Measurements from ENCODE around the gene INSIG2.
"Not testable (repeated sequence)": the region's sequence is repeated elsewhere in the genome, so short reads cannot be mapped to it uniquely, and the experiment has no call there.

INSIG2 gene

GRCh38 chr2:118090387-118091139, 2.3 kb downstream of the INSIG2 start:
- ATAC-seq (ENCODE audit: low read depth) (no peak), DNase-seq (ENCODE audit: low spot score) (no peak)
- H3K4me3 ChIP-seq (ENCODE audit: severe bottlenecking): peak overlapping the region; percentile 45
- peaks cover 26% of the 10 kb centered on the region for H3K4me1 ChIP-seq (ENCODE audit: insufficient read depth, poor library complexity, severe bottlenecking)
- no peaks in the 10 kb centered on the region for H3K9me3 ChIP-seq (ENCODE audit: severe bottlenecking)
- H3K27ac ChIP-seq (ENCODE audit: poor library complexity, severe bottlenecking): peak overlapping the region; percentile 63
- no peak for TF ChIP-seq CTCF (IDR thresholded peaks at IDR 0.05; ENCODE audit: poor library complexity, severe bottlenecking)
- H3K36me3 ChIP-seq (ENCODE audit: low read depth): 0 out of 2 replicates have a peak, but pooled peaks cover 12% of the 10 kb centered on the region
- H3K27me3 ChIP-seq (ENCODE audit: insufficient read depth, poor library complexity, severe bottlenecking): no peaks in the 10 kb centered on the region

GRCh38 chr2:118091140-118091478, 2.8 kb downstream of the INSIG2 start:
- DNase-seq (ENCODE audit: low spot score) (no peak), ATAC-seq (ENCODE audit: low read depth) (no peak)
- H3K4me3 ChIP-seq (ENCODE audit: severe bottlenecking): no peak overlapping the region
- no peak for TF ChIP-seq CTCF (IDR thresholded peaks at IDR 0.05; ENCODE audit: poor library complexity, severe bottlenecking)
- H3K27me3 ChIP-seq (ENCODE audit: insufficient read depth, poor library complexity, severe bottlenecking): no peaks in the 10 kb centered on the region
- peaks cover 30% of the 10 kb centered on the region for H3K4me1 ChIP-seq (ENCODE audit: insufficient read depth, poor library complexity, severe bottlenecking)
- H3K36me3 ChIP-seq (ENCODE audit: low read depth): peaks cover 13% of the 10 kb centered on the region
- H3K9me3 ChIP-seq (ENCODE audit: severe bottlenecking): no peaks in the 10 kb centered on the region
- no peak overlapping the region for H3K27ac ChIP-seq (ENCODE audit: poor library complexity, severe bottlenecking)

GRCh38 chr2:118091631-118092030, 3.4 kb downstream of the INSIG2 start:
- no peak overlapping the region for H3K27ac ChIP-seq (ENCODE audit: poor library complexity, severe bottlenecking)
- DNase-seq (ENCODE audit: low spot score): no peak
- peaks cover 31% of the 10 kb centered on the region for H3K4me1 ChIP-seq (ENCODE audit: insufficient read depth, poor library complexity, severe bottlenecking)
- H3K9me3 ChIP-seq (ENCODE audit: severe bottlenecking): no peaks in the 10 kb centered on the region
- no peak overlapping the region for H3K4me3 ChIP-seq (ENCODE audit: severe bottlenecking)
- H3K27me3 ChIP-seq (ENCODE audit: insufficient read depth, poor library complexity, severe bottlenecking): no peaks in the 10 kb centered on the region
- ATAC-seq (ENCODE audit: low read depth): no peak
- no peak for TF ChIP-seq CTCF (IDR thresholded peaks at IDR 0.05; ENCODE audit: poor library complexity, severe bottlenecking)
- peaks cover 18% of the 10 kb centered on the region for H3K36me3 ChIP-seq (ENCODE audit: low read depth)

- not testable (repeated sequence) for H3K9me3 ChIP-seq (ENCODE audit: severe bottlenecking); H3K27ac ChIP-seq (ENCODE audit: poor library complexity, severe bottlenecking); DNase-seq (ENCODE audit: low spot score); H3K27me3 ChIP-seq (ENCODE audit: insufficient read depth, poor library complexity, severe bottlenecking); ATAC-seq (ENCODE audit: low read depth); H3K4me3 ChIP-seq (ENCODE audit: severe bottlenecking)
- Histone ChIP-seq H3K36me3 (ENCODE audit: low read depth) (peaks cover 35% of the 10 kb centered on the region), H3K4me1 (ENCODE audit: insufficient read depth, poor library complexity, severe bottlenecking) (peaks cover 47% of the 10 kb centered on the region)
Measured at GRCh38 chr2:118094102-118094501, 5.8 kb downstream of the INSIG2 start.

- no peaks in the 10 kb centered on the region for H3K27me3 ChIP-seq (ENCODE audit: insufficient read depth, poor library complexity, severe bottlenecking)
- no peak overlapping the region for H3K4me3 ChIP-seq (ENCODE audit: severe bottlenecking)
- H3K27ac ChIP-seq (ENCODE audit: poor library complexity, severe bottlenecking): peak overlapping the region; percentile 42
- no peaks in the 10 kb centered on the region for H3K9me3 ChIP-seq (ENCODE audit: severe bottlenecking)
- ATAC-seq (ENCODE audit: low read depth) (no peak), DNase-seq (ENCODE audit: low spot score) (no peak)
- no peak for TF ChIP-seq CTCF (IDR thresholded peaks at IDR 0.05; ENCODE audit: poor library complexity, severe bottlenecking)
- peaks cover 36% of the 10 kb centered on the region for H3K36me3 ChIP-seq (ENCODE audit: low read depth)
- H3K4me1 ChIP-seq (ENCODE audit: insufficient read depth, poor library complexity, severe bottlenecking): peaks cover 47% of the 10 kb centered on the region
Measured at GRCh38 chr2:118094503-118094902, 6.2 kb downstream of the INSIG2 start.
